Kasumi-1 (cell line): Measurements from ENCODE around the gene OR9Q1.
"Not testable (repeated sequence)": the region's sequence is repeated elsewhere in the genome, so short reads cannot be mapped to it uniquely, and the experiment has no call there.

Experiments used
- DNase-seq, 2 experiments: peaks; one replicate each; lab custom pipeline; 2025; lab: John Stamatoyannopoulos, UW

Gene OR9Q1

GRCh38 chr11:58134151-58134550 is 110.5 kb downstream of the OR9Q1 start:
- DNase-seq = no peak

- no peak for DNase-seq
Measured at GRCh38 chr11:58135171-58135570, 111.5 kb downstream of the OR9Q1 start.

GRCh38 chr11:58142761-58143160 is 119.1 kb downstream of the OR9Q1 start:
- no peak for DNase-seq

DNA sequence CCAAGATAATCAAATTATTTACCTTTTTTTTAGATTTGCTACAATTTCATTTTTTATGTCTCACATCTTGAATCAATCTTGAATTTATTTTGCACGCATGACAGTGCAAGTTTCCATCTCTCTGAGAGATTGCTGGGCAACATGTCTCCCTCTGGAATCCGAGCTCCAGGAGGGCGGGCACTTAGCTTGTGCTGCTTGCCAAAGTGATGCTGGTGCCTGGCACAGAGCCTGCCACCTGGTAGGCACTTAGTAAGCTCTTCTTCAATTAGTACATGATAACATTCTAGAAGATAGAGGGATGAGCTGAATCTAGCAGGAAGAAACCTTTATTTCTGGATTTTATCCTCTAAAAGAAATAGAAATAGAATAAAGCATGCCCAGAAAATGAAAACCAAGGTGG is 129.1 kb downstream of the OR9Q1 start:
- DNase-seq = no peak

- DNase-seq = no peak
Measured at GRCh38 chr11:58164389-58164788, 140.7 kb downstream of the OR9Q1 start.

- DNase-seq = no peak
Measured at GRCh38 chr11:58164990-58165389, 141.3 kb downstream of the OR9Q1 start.

DNA sequence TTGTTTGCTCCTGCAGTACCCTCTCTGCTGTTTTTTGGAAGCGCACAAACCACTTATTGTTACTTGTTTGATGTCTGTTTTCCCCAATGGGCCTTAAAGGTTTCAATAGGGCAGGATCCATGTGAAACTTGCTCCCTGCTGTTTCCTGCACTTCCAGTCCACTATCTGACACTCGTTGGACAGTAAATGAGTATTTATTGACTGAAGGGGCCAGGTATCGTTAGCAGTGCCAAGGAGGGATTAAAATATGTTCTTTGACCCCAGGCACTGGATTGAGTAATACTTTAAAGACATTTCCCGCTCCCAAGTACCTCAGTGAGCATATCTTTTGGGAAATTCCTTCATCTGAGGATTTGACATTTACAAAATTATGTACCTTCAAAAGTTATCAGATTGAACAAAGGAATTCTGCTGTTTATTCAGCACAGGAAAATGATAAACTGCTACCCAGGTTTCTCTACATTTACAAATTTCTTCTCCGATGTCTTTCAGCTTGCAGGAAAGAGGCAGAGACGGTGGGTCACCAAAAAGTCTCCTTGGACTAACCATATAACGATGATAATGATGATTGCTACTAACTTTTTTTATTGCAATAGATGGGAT is 141.9 kb downstream of the OR9Q1 start:
- no peak for DNase-seq

DNA sequence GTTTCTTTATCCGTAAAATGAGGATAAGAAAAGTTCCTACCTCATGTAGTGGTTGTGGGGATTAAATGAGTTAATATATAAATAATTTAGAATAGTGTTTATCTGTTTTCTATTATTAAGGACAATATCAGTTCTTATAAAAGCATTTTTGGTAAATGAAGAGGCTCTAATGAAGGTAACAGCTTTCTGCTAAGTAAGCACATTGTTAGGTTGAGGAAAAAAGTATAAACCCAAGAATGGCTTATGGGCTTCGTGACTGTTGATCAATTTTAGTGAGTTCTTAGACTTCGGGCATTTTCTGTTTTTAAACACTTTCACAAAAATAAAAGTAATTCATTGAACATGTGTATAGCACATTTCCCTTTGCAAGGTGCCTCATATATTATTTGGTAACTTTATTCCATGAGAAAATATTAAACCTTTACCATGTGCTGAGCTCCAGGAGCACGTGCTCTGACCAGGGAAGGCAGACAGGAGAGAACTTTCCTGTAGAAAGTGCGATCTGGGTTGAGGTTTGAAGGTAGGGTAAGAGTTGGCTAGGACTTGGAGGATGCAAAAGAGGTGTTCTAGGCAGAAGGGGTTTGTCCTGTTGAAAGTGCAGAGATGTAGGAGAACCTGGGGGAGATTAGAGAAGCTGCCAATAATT is 153.9 kb downstream of the OR9Q1 start:
- DNase-seq = no peak

GRCh38 chr11:58178444-58178843 is 154.8 kb downstream of the OR9Q1 start:
- no peak for DNase-seq

DNA sequence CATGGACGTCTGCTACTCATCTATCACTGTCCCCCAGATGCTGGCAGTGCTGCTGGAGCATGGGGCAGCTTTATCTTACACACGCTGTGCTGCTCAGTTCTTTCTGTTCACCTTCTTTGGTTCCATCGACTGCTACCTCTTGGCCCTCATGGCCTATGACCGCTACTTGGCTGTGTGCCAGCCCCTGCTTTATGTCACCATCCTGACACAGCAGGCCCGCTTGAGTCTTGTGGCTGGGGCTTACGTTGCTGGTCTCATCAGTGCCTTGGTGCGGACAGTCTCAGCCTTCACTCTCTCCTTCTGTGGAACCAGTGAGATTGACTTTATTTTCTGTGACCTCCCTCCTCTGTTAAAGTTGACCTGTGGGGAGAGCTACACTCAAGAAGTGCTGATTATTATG is 156.0 kb downstream of the OR9Q1 start:
- no peak for DNase-seq

- DNase-seq = no peak
Measured at GRCh38 chr11:58186938-58187337, 163.3 kb downstream of the OR9Q1 start.

GRCh38 chr11:58188770-58189169 is 165.1 kb downstream of the OR9Q1 start, which contains the start of gene OR9Q2:
TSS of gene OR9Q2 (plus strand) at chr11:58189070. CDS start at chr11:58190491, 1,421 bp downstream.
- DNase-seq = no peak

DNA sequence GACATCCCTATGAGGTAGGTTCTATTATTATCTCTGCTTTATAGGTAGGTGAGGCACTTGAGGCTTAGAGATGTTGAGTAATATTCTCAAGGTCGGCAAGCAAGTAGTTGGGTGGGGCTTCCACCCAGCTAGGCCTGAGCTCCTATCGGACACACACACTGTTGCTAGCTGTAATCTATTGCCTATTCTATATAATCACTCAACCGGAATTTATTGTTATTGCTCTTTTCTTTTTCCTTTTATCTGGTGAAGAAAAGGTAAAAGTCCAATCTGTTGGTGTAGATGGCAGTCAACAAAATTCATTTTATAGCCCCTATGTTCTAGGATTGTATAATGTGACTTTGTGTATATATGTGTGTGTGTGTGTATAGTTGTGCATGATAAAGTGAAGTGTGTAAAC is 168.5 kb downstream of the OR9Q1 start:
- no peak for DNase-seq

GRCh38 chr11:58193391-58193790 is 169.7 kb downstream of the OR9Q1 start:
- DNase-seq = no peak

GRCh38 chr11:58195939-58196338 is 172.3 kb downstream of the OR9Q1 start:
- no peak for DNase-seq

- no peak for DNase-seq
Measured at GRCh38 chr11:58199271-58199670, 175.6 kb downstream of the OR9Q1 start.

GRCh38 chr11:58204042-58204441 is 180.4 kb downstream of the OR9Q1 start, which contains the start of gene OR1S2:
TSS of gene OR1S2 (minus strand) at chr11:58204142. CDS start at chr11:58204142, 0 bp downstream.
- no peak for DNase-seq

GRCh38 chr11:58212420-58212819 is 188.7 kb downstream of the OR9Q1 start, which contains the start of gene OR1S1:
TSS of gene OR1S1 (plus strand) at chr11:58212720.
- not testable (repeated sequence) for DNase-seq

- DNase-seq = no peak
Measured at GRCh38 chr11:58216476-58216875, 192.8 kb downstream of the OR9Q1 start.

GRCh38 chr11:58222721-58223120 is 199.0 kb downstream of the OR9Q1 start:
- no peak for DNase-seq

DNA sequence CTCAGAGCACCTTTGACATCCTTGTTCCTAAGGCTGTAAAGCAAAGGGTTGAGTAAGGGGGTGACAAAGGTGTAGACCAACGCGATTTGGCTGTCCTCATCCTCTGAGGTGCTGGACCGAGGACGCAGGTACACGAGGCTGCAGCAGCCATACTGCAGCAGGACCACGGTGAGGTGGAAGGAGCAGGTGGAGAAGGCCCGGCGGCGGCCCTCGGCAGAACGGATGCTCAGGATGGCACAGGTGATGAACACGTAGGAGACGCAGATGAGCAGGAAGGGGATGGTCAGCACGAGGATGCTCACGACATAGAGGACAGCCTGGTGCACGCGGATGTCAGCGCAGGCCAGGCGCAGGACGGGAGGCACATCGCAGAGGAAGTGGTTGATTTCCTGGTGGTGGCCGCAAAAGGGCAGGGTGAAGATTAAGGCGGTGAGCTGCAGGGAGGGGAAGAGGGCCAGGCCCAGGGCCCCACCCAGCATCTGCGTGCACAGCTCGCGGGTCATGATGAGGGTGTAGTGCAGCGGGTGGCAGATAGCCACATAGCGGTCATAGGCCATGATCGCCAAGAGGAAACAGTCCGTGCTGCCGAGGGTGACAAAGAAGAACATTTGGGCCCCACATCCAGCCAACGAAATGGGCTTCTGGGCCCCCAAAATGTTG is 204.4 kb downstream of the OR9Q1 start:
- peak; percentile 31 to 45 for DNase-seq
